ENCODE measurements around the gene LINGO3. TPM values are rescaled to one million over a fixed set of nuclear protein-coding genes. Genes with fewer than 3 reads are reported as not detected.

The LINGO3 gene
- total and polyA plus RNA-seq, 2 of the 8 experiments (the other 6 are each of a cell fraction or from before 2014, with no cell fraction given), result 0.59 TPM; not detected in 1

- no peak overlapping the region for H3K23ac ChIP-seq (ENCODE audit: insufficient read length)
- H3K14ac ChIP-seq (ENCODE audit: insufficient read length), result no peak overlapping the region
- FAIRE-seq (no peak), DNase-seq (ENCODE audit: low read depth in 1 of 2, low spot score in 2 of 2) (no peak)
- peaks cover 0 to 3% of the 10 kb centered on the region in 2 experiments for H4K20me1 ChIP-seq (replicated peaks in 1 of 2; ENCODE audit: control insufficient read depth in 1 of 2, insufficient read depth in 2 of 2, low read length in 2 of 2)
- no peak overlapping the region for H3K4ac ChIP-seq (replicated peaks; ENCODE audit: insufficient read length, low read depth, low read length)
- H4K8ac ChIP-seq (ENCODE audit: extremely low read depth, insufficient read depth, low read length), result 0 out of 2 replicates have a peak overlapping the region, but pooled peaks have one; percentile 36
- CTCF ChIA-PET (ENCODE audit: partially characterized antibody), result interaction anchor here (1.5 to 2.6 kb wide), 7 partner anchors 10 to 84 kb away, joined by 3 to 10 read pairs (median 6); no protein-coding TSS in a partner anchor
- no peaks in the 10 kb centered on the region for H3K9me3 ChIP-seq (ENCODE audit: insufficient read depth in 2 of 2, low read depth in 1 of 2, low read length in 1 of 2)
- H2AFZ ChIP-seq (ENCODE audit: low read length), result no peak overlapping the region
- H2BK20ac ChIP-seq (ENCODE audit: low read length), result peak overlapping the region; percentile 6; the same call in 1 of the 2 replicates
- no peaks in the 10 kb centered on the region for H3K36me3 ChIP-seq (ENCODE audit: control insufficient read depth in 2 of 4, insufficient read depth in 4 of 4, low read length in 3 of 4)
- no peak overlapping the region for H3K56ac ChIP-seq (replicated peaks; ENCODE audit: insufficient read length, low read depth, low read length)
- H3K18ac ChIP-seq (ENCODE audit: extremely low read depth, low read length), result no peak overlapping the region
- POLR2A ChIA-PET (ENCODE audit: partially characterized antibody), result interaction anchor here (0.8 to 2.0 kb wide), 14 partner anchors 10 to 170 kb away, joined by 3 to 10 read pairs (median 4); partner anchors contain the start of gene GADD45B
- no peak overlapping the region for H3K9ac ChIP-seq (replicated peaks in 1 of 4; ENCODE audit: extremely low read depth in 1 of 4, low read depth in 3 of 4, low read length in 3 of 4)
- H2BK12ac ChIP-seq (ENCODE audit: low read depth, low read length), result no peak overlapping the region
- peaks cover 0 to 19% (median 7%) of the 10 kb centered on the region in 4 experiments; a peak in 5 of 7 replicates for H3K4me1 ChIP-seq (replicated peaks in 1 of 4; ENCODE audit: control insufficient read depth in 3 of 4, insufficient read depth in 4 of 4, low read length in 3 of 4)
- H2AK5ac ChIP-seq (ENCODE audit: low read depth, low read length), result no peak overlapping the region
- H2BK15ac ChIP-seq (ENCODE audit: low read length), result no peak overlapping the region; the same call in 1 of the 2 replicates
- H2BK120ac ChIP-seq (replicated peaks; ENCODE audit: low read depth, low read length), result no peak overlapping the region
- H3K4me3 ChIP-seq (ENCODE audit: extremely low read depth in 1 of 4, insufficient read depth in 2 of 4, low read depth in 3 of 4, low read length in 4 of 4), result no peak overlapping the region
- H2BK5ac ChIP-seq (ENCODE audit: low read depth, low read length), result no peak overlapping the region
- no peak overlapping the region for H3K4me2 ChIP-seq (ENCODE audit: insufficient read depth in 1 of 2, low read depth in 2 of 2, low read length in 2 of 2)
- no peak overlapping the region for H4K91ac ChIP-seq (replicated peaks; ENCODE audit: insufficient read length, low read length)
- no peaks in the 10 kb centered on the region for H3K79me1 ChIP-seq (ENCODE audit: low read depth, low read length)
- no peak overlapping the region for H4K5ac ChIP-seq (ENCODE audit: insufficient read length, low read depth, low read length)
- H3K23me2 ChIP-seq (ENCODE audit: low read depth, low read length), result peaks cover 2% of the 10 kb centered on the region; the same call in 1 of the 2 replicates
- H3K27ac ChIP-seq (ENCODE audit: low read depth, low read length), result no peak overlapping the region
- H3K79me2 ChIP-seq (ENCODE audit: control insufficient read depth in 1 of 2, insufficient read depth in 2 of 2, low read length in 2 of 2), result no peaks in the 10 kb centered on the region
- peaks cover 7 to 47% (median 34%) of the 10 kb centered on the region in 4 experiments for H3K27me3 ChIP-seq (replicated peaks in 1 of 4; ENCODE audit: control insufficient read depth in 3 of 4, extremely low read depth in 1 of 4, insufficient read depth in 3 of 4, low read length in 3 of 4)
- 87% methylated on average over 19 of the region's 19 CpGs; no CpG with 5 or more reads in 1 of the 2 experiments for WGBS, 2 experiments (ENCODE audit: extremely low coverage in 1 of 2, insufficient coverage in 1 of 2, insufficient read length in 1 of 2, insufficient replicate concordance in 2 of 2, low coverage in 1 of 2, low lambda C conversion rate in 2 of 2, missing lambda C conversion rate in 1 of 2)
- TF ChIP-seq POU5F1 (IDR thresholded peaks at IDR 0.05; ENCODE audit: low read depth, low read length), result no peak
- no peak for TF ChIP-seq CHD1 (IDR thresholded peaks at IDR 0.05; ENCODE audit: low read depth, low read length)
- TF ChIP-seq SUZ12 (IDR thresholded peaks at IDR 0.05; ENCODE audit: low read length), result no peak
- no peak for TF ChIP-seq SP1 (IDR thresholded peaks at IDR 0.05; ENCODE audit: low read depth, low read length)
- no peak for TF ChIP-seq CTCF (IDR thresholded peaks at IDR 0.05; ENCODE audit: control extremely low read depth in 1 of 3, insufficient read depth in 1 of 3, low read depth in 1 of 3, low read length in 3 of 3)
- no peak for TF ChIP-seq JUND (IDR thresholded peaks at IDR 0.05; ENCODE audit: low read length)
- no peak for TF ChIP-seq FOSL1 (IDR thresholded peaks at IDR 0.05; ENCODE audit: insufficient read depth, low read depth, low read length)
- no peak for TF ChIP-seq MAFK (IDR thresholded peaks at IDR 0.05; ENCODE audit: low read depth, low read length)
- TF ChIP-seq CTBP2 (IDR thresholded peaks at IDR 0.05; ENCODE audit: borderline replicate concordance, insufficient read depth, insufficient read length, low read length), result no peak
- no peak for TF ChIP-seq SRF (IDR thresholded peaks at IDR 0.05; ENCODE audit: low read depth, low read length)
- TF ChIP-seq TAF1 (IDR thresholded peaks at IDR 0.05; ENCODE audit: low read depth, low read length), result no peak
Observed at GRCh38 chr19:2306281-2306806, 1.6 kb downstream of the LINGO3 start.
